CD4-positive, alpha-beta T cell treated with Interleukin-15 for 4 hours (primary cell): ENCODE results near the gene AGBL5.

ENCODE experiments used
- DNase-seq: peaks from one replicate; pipeline ENCODE4 v3.0.0-alpha.2; 2020; ENCODE audit warnings: low spot score

AGBL5 gene, protein sequence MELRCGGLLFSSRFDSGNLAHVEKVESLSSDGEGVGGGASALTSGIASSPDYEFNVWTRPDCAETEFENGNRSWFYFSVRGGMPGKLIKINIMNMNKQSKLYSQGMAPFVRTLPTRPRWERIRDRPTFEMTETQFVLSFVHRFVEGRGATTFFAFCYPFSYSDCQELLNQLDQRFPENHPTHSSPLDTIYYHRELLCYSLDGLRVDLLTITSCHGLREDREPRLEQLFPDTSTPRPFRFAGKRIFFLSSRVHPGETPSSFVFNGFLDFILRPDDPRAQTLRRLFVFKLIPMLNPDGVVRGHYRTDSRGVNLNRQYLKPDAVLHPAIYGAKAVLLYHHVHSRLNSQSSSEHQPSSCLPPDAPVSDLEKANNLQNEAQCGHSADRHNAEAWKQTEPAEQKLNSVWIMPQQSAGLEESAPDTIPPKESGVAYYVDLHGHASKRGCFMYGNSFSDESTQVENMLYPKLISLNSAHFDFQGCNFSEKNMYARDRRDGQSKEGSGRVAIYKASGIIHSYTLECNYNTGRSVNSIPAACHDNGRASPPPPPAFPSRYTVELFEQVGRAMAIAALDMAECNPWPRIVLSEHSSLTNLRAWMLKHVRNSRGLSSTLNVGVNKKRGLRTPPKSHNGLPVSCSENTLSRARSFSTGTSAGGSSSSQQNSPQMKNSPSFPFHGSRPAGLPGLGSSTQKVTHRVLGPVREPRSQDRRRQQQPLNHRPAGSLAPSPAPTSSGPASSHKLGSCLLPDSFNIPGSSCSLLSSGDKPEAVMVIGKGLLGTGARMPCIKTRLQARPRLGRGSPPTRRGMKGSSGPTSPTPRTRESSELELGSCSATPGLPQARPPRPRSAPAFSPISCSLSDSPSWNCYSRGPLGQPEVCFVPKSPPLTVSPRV

DNA sequence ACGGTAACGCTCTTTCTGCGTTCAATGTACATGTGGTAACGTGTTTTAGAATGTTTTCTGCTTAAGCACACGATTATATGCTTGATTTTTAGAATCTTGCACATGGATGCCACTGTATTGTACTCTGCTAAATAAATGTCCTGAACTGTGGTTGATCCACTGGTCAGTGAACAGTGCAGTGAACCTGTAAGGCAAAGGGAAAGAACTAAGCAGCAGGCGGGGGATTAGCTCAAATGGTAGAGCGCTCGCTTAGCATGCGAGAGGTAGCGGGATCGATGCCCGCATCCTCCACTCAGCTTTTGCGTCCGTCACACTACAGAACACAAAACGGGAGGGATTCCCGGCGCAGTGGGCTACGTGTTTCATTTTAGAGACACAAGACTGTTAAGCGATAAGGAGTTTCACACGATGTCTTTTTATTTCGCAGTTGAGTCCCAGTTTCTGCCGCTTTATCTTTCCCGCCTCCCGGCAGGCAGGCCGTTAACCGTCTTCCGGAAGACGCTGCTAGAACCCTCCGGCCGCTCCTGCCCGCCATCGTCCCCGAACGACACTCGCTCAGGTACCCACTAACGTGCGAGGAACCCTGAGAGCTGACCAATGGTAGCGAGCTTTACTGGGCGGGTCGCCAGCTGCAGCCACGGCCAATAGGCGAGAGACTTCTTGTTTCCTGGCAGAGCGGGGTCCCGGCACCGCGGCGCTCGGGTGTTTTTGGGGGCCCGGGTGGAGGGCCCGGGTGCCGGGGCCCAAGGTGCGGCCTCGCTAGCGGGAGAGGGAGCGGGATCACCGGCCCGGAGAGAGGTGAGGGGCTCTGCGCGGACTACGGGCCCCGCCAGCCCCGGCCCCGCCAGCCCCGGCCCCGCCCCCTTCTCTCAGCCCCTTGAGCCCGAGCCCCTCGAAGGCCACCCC, at the start of gene AGBL5:
TSS of gene AGBL5 (plus strand) at position 673 of the 906 bp plus-strand sequence. CDS start 1,291 bp downstream, outside the sequence.
- peak; percentile 98 for DNase-seq

DNA sequence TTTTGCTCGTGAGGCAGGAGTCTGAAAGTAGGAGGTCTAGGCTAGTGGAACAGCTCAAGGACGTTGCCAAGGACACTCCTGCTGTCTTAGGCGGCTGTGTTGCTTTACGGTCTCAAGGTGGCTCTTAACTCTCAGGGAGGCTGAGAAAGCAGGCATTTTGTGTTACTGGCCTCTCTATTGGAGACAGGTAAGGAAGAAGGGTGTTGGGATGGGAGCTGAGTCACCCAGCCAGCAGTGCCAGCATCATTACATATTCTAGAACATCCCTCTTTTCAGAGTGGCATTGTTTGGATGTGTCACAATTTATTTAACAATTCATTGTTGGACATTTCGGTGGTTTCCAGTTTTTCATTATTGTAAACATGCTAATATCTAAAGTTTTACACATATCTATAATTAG, 49.5 kb upstream of the AGBL5 start:
- no peak for DNase-seq

DNA sequence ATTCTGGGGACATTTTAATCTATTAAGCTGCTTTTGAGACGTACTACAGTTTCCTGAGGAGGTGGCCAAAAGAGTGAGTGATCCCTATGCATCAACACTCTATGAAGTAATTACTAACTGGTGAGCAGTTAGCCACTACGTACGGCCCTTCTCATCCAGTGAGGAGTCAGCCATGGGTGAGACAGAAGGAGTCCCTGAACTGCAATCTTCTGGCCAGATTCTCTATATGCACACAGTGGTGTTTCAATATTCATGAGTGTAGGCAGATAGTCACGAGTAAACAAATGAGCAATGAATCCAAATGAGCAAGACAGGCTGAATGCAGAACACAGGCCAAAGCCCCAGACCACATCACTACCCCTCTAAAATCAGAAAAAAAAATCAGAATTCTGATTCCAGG, 48.5 kb upstream of the AGBL5 start:
- DNase-seq, result no peak

DNA sequence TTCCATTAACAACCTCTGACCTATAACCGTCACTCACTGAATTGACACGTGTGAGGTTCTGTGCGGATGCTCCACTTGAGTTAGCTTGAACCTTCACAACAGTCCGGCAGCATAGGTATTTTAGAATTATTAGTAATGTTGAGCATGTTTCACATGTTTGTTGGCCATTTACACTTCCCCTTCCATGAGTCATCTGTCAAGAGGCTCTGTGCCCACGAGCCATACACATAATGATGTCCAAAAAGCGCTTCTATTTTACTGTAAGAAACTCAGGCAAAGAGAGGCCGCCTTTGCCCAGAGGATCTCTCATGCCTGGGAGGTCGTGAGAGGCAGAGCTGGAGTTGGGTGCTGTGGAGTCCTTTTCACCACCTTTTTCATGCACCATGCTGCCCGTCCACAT, 47.6 kb upstream of the AGBL5 start:
- DNase-seq, result no peak

DNA sequence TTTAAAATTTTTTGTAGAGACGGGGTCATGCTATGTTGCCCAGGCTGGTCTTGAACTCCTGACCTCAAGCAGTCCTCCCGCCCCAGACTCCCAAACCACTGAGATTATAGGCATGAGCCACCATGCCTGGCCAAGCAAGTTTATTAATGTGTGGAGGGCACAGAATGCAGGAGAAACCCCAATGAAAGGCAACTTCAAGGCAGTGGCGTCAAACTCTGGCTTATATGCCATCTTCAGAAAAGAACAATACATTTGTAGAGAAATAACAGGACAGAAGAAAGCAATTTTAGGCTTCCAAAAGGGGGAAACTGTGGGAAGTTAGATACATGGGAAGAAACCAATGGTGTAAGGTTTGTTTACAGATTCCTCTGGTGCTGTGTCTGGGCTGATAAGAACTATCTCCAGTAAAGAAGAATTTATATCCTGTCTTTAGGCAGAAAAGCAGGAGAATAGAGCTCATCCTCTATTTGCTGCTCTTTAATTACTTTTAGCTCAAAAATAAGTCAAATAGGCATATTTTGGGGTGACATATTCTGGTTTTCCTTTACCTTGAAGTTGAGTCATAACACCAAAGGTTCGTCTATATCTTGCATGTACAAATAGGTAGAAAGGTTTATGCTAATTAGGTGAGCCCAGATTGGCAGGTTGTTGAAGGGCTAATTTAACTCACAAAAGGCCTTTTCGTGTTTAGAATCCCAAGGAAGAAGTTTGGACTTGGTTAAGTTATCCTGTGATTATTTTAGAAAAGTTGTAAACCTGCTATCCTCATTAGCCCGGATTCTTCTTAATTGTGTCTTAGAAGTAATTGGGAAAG, 44.7 kb upstream of the AGBL5 start:
- DNase-seq, result no peak

DNA sequence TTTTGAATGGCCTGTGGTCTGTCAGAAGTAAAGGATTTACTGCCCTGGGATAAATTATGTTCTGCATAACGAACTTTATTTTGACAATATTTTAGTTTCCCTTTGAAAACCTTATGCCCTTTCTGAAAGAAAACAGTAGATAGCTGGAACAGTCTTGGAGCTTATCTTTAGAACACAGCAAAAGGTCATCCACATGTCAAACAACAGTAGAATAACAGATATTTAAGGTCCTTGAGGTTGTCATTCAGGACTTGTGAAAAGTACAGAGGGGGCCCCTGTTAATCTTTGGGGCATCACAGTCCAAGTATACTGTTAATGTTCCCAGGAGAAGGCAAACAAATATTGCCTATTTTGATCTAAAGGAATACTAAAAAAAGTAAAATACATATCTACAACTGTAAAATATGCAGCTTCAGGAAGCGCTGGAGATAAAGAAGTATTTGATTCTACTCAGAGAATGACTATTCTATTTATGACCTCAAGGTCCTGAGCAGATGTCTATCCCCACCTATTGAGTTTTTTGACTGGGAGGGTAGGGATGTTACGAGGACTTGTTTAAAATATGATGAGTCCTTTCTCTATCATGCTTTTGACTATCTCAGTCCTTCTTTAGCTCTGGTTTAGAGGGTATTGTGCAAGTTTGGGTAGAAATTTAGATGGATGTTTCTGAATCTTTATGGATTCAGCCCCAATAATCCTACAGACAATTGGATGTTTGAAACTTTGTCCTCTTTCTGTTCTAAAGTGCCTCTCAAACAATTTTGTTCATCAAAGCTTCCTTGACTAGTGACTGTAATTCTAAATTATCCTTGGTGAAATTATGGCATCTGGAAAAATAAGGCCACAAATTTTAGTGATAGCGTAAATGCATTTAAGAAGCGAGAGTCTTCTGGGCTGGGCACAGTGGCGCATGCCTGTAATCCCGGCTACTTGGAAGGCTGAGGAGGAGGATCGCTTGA, 43.8 kb upstream of the AGBL5 start:
- no peak for DNase-seq

DNA sequence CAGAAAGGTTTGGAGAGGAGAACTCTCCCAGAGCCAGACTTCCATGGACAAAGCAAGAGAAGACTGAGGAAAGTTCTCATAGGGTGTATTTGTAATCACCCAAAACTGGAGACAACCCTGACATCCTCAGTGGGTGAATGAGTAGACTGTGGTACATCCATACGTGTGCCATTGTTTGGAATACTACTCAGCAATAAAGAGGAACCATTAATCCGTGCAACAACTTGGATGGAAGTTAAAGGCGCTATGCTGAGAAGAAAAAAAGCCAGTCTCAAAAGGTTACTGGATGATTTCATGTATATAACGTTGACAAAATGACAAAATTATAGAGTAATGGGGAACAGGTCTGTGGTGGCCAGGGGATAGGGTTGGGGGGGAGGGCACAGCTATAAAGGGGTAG, 42.8 kb upstream of the AGBL5 start:
- no peak for DNase-seq

DNA sequence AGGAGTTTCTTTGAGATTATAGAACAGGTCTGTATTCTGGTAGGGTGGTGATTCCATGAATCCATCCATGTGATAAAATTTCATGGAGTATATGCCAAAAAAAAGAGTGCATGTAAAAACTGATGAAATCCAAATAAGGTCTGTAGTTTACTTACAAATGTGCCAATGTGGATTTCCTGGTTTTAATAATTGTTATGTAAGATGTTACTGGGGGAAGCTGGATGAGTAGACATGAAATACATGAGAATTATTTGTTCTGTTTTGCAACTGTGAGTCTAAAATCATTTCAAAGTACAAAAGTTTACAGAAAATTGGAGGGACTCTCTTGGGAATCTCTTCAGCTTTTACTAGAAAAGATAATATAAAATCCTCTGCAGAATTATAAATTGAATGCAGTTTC, 42.4 kb upstream of the AGBL5 start:
- DNase-seq, result no peak

DNA sequence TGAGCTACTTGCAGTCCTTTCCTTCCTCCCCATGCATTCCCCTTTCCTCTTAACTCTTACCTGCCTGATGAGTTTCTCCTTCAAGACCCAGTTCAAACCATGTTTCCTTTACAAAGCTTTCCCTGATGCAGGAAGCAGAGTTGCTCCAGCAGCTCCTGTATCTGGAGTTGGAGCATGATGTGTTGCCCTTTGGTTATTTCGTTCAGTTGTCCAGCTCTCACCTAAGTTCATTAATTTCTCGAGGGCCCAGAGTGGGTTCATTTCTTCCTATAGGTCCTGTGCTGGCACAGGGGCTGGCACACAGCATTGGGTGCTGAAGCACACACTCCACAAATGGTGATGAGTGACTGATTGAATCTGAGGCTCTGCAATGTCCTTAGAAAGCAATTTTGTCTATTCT, 41.8 kb upstream of the AGBL5 start:
- DNase-seq, result no peak

DNA sequence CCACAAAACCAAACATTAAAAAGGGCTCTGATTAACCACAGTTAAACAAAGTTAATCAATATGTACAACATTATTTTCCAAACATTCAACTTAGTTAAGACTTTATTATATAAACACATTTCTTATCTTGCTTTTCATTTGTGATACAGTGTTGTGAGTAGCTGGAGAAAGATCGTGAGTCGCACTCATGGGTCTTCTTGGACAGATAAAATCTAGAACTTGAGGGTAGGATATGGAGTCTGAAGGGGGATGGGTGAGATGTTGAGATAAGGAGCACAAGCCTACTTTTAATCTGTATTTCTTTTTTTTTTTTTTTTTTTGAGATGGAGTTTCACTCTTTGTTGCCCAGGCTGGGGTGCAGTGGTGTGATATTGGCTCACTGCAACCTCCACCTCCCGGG, 41.3 kb upstream of the AGBL5 start:
- no peak for DNase-seq

DNA sequence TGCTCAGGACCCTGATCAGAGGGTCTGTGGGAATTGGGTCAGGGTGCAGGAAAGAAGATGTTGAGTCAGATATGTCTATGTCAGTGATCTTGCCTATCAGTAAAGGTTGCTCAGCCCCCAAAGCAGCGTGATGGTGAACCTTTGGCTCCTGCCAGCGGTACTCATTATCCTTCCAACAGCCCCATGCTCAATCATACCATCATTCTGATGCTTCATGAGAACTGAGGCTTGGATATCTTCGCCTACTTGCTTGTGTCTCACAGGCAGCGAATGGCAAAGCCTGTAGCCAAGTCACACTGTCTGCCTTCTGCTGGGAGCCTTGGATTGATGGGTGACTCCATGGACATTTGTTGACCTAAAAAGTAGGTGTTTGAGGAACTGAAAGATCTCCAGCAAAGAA, 37.7 kb upstream of the AGBL5 start:
- no peak for DNase-seq

DNA sequence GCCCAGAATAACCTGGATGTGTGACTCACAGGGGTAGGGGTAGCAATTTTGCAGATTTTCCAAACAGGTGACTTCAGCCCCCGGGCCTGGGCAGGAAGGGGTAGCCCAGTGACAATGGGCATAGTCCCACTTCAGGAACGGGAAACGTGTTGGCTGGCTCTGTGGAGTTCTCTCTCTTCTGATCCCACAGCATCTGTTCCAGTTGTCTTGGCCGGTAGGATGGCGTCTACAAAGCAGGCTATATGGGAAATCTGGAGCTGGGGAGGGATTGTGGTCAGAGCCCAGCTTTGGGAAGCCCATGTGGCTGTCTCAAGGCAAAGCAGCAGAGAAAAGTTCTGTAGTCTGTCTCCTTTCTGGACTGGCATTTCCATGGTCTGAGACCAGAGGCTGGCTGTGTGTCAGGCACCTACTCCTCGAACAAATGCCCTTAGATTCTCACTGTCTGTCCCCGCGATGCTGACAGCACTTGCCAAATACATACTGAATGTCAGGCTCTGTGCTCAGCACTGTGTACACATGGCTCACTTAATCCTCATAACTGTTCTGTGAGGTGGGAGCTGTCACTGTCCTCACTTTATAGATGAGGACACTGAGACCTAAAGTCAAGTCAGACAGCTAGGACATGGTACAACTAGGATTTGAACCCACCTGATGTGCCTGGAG, 36.6 kb upstream of the AGBL5 start:
- DNase-seq, result no peak

DNA sequence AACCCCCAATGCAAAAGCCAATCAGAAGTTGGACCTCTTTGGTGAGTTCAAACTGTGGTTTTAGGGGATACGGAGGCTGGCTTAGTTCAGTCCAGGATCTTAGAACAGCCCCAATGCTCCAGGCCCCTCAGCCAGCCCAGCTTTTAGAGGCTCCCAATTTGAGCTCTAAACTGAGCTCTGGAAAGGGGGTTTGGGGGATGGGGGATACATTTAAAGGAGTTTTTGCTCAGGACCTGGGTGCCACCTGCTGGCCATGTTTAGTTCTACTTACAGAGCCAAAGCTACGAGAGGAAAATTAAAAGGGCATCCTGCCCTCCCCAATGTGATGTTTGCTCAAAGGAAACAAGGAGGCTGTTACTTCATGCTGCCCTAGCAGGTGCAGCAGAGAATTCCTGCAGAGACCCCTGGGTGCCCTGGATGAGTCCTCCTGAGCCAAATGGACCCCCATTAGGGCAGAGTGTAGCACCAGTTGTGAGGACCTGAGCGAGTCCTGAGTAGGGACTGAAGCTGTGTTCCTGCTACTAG, 34.6 kb upstream of the AGBL5 start:
- peak; percentile 28 for DNase-seq

DNA sequence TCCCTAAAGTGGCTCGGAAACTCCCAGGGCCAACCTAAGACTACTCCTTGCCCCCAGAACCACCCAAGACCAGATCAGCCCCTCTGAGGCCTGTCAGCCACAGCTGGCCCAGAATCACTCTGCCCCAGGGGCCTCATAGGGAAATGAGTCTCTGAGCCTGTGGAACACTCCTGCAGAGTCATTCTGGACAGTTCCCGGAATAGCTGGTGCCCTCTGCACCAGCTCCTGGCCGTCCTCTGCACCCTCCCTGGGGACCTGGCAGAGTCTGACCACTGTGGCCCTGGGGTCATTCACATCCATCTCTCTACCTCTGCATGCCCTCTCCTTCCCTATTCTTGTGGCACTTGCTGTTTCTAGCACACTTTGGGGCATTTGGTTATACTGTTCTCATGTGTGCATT, 33.3 kb upstream of the AGBL5 start:
- no peak for DNase-seq

DNA sequence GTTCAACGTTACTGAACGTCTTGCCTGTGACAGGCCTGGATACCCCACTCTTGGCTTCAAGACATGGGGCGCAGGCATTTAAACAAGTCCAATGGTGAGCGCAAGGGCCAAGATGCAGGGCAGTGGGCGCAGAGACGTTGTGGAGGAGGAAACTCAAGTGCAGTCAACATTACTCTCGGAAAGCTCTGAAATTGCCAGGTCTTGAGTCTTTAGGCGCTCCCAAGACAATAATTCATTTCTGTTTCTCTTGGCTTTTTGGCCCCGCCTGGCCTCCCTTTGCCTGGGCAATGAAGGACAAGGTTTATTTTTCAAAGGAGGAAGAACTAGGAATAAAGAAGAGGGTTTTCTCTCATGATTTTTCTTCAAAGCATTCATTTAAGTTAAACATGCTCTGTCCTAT, 32.0 kb upstream of the AGBL5 start:
- DNase-seq, result no peak

DNA sequence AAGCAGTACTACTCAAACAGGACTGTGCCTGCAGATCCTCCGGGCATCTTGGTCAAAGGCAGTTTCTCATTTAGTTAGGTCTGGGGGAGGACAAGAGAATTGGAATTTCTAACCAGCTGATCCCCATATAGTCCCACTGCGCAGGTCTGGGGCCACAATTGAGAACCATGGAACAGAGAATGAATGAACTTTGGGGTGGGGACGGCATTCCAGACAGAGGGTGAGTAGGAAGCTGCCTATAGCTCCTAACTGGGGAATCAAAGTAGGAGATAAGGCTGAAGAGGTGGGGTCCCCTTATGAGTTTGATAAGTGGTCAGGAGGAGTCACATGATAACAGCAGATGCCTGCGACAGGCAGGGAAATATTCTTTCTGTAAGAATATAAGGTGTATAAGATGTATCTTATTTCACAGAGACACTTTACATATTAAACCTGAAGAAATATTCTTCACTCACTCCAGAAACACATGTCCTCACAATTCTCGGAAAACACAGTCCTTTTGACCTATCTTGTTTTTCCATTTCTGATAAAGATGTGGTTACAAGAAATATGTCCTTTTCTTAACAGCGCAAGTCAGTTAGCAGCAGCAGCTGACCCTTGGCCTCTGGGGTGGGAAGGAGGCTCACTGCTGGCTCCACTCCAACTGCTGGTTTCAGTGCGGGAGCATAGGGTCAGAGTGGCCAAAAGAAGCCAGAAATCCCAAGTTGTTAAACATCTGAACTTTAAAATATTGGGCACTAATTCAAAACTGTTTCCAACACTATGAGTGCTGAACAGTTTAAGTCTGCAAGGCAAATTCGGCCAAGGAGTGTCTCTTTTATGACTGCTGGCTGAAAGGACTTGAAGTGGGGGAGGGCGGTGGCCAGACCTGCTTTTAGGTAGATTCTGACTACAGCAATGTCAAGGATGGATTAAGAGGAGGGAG, 31.3 kb upstream of the AGBL5 start:
- DNase-seq, result no peak

DNA sequence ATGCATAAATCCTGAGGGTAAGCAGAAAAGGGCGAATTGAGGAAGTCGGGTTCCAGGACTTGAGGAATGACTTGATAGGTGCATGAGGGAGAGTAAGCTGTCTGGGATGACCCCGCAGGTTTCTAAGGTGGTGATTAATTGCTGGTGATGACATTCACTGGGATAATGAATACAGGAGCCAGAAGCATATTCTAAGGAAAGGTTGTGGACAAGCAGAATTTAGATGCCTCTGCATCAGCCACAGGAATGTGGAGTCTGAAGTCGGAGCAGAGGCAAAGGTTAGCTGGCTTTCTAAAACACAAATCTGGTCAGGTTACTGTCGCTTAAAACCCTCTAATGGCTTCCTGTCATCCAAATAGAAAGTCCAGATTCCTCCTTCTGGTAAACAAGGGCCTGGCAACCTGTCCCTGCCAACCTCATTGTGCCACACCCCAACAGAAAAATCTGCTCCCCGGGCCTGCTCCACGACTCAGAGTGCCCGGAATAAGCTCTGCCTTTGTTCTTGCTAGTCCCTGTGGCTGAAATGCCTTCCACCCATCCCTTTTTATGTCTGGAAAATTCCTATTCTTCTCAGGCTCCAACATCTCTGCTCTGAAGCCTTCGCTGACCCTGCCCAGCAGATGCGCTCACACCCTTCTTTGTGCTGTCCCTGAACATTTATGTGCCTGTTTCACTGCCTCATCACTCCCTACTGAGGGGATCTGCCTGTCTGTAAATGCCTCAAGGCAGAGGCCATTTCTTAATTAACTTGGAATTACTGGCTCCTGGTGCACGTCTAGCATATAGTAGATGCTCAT, 30.0 kb upstream of the AGBL5 start:
- DNase-seq, result no peak
